ENCODE measurements around the gene PGAM2. TPM values are rescaled to one million over a fixed set of nuclear protein-coding genes. Genes with fewer than 3 reads are reported as not detected.

The PGAM2 gene
- total RNA-seq, 2 donors from 2014 or later, result 2.4 TPM; not detected in 1

DNA sequence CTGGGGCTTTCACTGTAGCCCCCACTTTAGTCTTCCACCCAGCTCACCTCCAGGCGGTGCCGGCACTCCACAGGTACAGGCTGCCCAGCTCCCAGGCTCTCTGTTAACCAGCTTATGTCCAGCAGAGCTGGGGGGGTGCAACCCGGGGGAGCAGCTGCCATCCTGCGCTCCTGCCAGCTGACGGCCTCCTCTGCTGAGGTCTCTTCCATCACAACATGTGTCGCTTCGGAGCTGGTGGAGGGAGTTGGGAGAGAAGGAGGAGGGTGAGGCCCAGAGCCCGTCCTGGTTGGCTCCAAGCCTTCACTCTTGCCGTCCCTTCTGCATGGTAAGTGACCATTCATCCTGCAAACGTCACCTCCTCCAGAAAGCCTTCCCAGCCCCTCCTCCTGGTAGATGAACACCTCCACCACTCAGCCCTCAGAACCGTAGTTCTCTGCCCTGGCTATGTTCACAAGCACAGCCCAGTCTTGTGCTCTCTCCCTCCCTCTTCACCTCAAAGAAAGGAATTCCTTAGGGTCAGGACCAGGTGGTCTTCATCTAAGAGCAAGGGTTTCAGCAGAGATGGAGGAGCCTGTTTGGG, 15.4 kb upstream of the PGAM2 start:
- no peak for ATAC-seq (replicated peaks)
- Mint-ChIP-seq H3K27me3 (no peaks in the 10 kb centered on the region), H3K36me3 (ENCODE audit: low read depth) (peaks cover 60% of the 10 kb centered on the region), H3K4me3 (peak overlapping the region; percentile 86), H3K27ac (peak overlapping the region; percentile 93), H3K4me1 (peaks cover 21% of the 10 kb centered on the region), H3K9me3 (no peaks in the 10 kb centered on the region)

DNA sequence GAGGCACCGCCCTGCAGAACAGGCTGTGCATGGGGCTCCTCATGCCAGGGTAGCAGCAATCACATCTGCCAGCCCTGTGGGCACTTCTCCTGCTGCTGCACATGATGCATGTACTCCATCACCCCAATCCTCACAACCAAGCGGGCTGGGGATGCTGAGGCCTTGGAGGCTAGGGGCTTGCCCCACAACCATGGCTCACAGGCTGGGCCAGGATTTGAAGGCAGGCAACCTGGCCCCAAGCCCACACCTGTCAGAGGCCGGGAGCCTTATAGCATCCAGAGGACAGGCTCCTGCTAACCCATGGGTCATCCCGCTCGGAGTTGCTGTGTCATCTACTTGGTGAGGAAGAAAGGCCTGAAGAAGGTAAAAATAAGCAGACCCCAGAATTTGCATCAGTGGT, 14.8 kb upstream of the PGAM2 start:
- no peak for ATAC-seq (replicated peaks)
- Mint-ChIP-seq H3K27me3 (no peaks in the 10 kb centered on the region), H3K4me3 (peak overlapping the region; percentile 86), H3K27ac (no peak overlapping the region), H3K36me3 (ENCODE audit: low read depth) (peaks cover 67% of the 10 kb centered on the region), H3K9me3 (no peaks in the 10 kb centered on the region), H3K4me1 (peaks cover 21% of the 10 kb centered on the region)

DNA sequence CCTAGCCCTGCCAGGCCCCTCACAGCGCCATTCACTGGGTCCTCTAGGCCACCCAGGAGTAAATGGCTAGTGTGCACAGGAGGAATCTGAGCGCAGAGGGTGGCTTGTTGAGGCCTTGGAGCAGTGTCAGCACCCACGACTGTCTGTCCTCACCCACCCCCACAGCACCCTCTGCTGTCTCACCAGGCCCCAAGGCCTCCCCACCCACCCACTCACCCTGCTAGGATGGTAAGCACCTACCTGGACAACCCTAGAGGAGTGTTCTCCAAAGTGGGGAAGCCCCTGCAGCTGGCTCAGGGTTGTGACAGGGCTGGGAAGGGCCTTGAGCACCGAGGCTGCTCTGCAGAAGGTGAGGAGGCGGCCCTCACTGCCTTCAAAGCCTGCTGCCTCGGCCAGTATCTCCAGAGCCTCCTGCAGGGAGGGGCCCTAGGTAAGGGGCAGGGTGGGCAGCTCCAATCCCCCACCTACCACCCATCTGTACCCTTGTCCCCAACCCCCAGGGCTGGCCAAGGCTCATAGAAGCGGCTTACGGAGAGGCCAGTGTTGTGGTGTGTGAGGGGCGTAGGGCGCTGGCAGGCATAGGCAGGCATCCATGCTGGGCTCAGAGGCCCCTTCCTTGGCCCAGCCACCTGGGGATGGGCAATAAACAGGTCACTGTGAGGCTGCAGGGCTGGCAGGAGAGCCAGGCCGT, 14.1 kb upstream of the PGAM2 start:
- no peak for ATAC-seq (replicated peaks)
- no peaks in the 10 kb centered on the region for H3K9me3 Mint-ChIP-seq
- peaks cover 21% of the 10 kb centered on the region for H3K4me1 Mint-ChIP-seq
- H3K27me3 Mint-ChIP-seq, result no peaks in the 10 kb centered on the region
- no peak overlapping the region for H3K4me3 Mint-ChIP-seq
- H3K36me3 Mint-ChIP-seq (ENCODE audit: low read depth), result peaks cover 73% of the 10 kb centered on the region
- H3K27ac Mint-ChIP-seq, result no peak overlapping the region

DNA sequence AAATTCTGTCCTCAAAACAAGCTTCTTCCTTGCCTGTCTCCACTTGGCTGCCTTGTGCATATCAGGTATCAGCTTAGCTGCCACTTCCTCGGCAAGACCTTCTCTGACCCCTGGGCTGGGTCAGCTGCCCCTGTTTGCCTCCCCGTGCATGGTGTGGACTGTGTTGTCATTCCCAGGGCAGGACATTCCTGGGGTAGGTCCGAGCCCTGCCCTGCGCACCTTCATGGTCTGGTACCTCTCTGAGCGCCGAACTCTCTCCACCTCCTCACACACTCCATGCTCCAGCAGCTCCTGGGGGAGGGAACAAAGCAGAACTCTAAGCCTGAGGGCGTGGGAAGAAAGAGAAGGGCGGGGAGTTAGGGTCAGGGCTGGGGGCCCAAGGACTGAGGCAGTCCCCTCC, 13.2 kb upstream of the PGAM2 start:
- no peaks in the 10 kb centered on the region for H3K9me3 Mint-ChIP-seq
- H3K27me3 Mint-ChIP-seq, result no peaks in the 10 kb centered on the region
- H3K27ac Mint-ChIP-seq, result no peak overlapping the region
- no peak overlapping the region for H3K4me3 Mint-ChIP-seq
- peaks cover 17% of the 10 kb centered on the region for H3K4me1 Mint-ChIP-seq
- no peak for ATAC-seq (replicated peaks)
- H3K36me3 Mint-ChIP-seq (ENCODE audit: low read depth), result peaks cover 82% of the 10 kb centered on the region

DNA sequence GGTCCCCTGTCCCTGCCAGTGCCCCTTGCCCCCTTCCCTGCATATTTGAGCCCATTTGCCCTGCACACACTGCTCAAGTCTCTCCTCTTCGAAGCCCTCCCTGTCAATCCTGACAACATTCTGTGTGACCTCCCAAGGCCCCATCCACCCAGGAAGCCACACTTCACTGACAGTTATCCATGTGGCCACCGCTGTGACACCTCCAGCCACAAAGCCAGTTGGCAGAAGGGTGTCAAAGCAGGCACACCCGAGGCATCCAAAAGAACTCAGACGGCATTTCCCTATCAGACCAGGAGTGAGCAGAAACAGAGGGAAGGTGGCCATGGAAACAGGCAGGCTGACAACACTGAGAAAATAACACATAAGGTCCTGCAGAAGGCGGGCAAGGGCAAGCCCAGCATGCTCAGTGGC, 12.3 kb upstream of the PGAM2 start:
- Mint-ChIP-seq H3K27ac (peak overlapping the region; percentile 88), H3K9me3 (no peaks in the 10 kb centered on the region), H3K27me3 (no peaks in the 10 kb centered on the region), H3K4me1 (peaks cover 17% of the 10 kb centered on the region), H3K4me3 (no peak overlapping the region), H3K36me3 (ENCODE audit: low read depth) (peaks cover 91% of the 10 kb centered on the region)
- ATAC-seq (replicated peaks), result no peak

DNA sequence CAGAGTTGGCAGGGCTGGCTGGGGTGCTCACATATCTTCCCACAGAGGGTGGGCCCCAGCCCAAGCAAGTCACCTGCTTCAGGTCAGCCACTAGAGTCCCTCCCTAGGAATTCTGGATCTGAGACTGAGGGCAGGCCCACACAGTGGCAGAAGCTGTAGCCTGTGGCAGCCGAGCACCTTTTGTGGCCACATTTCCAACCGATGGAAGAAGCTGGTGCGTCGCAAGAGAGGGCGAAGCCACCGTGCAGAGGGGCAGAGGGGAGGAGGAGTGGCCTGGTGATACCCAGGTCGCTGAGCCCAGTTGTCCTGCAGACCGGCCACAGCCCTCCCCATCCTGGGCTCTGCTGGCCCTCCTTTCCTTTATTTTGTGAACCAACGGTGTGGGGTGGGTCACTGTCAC, 11.7 kb upstream of the PGAM2 start:
- H3K4me1 Mint-ChIP-seq, result peaks cover 19% of the 10 kb centered on the region
- no peak overlapping the region for H3K4me3 Mint-ChIP-seq
- peak overlapping the region; percentile 88 for H3K27ac Mint-ChIP-seq
- no peaks in the 10 kb centered on the region for H3K27me3 Mint-ChIP-seq
- ATAC-seq (replicated peaks), result no peak
- H3K9me3 Mint-ChIP-seq, result no peaks in the 10 kb centered on the region
- peaks cover 93% of the 10 kb centered on the region for H3K36me3 Mint-ChIP-seq (ENCODE audit: low read depth)

DNA sequence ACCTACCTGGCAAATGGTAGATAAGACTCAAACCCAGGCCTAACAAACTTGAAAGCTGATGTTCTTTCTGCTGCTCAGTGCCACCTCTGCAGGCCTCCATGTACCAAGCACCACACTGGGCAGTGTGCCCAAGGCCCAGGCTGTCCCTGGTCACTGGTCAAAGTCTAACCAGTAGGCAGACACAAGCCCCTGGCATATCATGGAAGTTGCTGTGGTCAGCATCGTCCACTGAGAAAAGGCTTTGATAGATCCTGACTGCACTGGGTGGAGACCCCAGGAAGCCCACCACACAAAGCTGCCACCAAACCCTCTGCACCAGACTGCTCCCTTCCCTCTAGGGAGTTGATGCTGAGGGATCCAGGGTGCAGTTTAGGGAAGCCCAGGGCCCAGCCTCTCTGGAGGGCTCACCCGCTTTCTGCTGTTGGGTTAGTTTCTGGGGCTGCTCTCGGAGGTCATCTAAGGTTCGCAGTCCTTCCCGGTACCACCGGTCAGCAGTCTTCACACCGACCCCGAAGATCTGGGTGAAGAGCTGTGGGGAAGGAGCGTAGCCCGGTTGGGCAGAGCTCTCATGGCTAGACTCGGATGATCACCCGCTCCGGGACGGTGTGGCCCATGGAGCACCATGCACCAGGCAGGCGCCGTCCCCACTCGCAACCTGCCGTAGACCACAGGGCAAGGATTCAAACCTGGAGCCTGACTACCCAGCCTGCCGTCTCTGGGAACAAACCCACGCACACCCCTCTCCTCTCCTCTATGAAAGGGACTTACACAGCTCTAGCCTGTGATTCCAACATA, 10.9 kb upstream of the PGAM2 start:
- H3K36me3 Mint-ChIP-seq (ENCODE audit: low read depth), result peaks cover 91% of the 10 kb centered on the region
- no peak for ATAC-seq (replicated peaks)
- H3K4me3 Mint-ChIP-seq, result no peak overlapping the region
- H3K9me3 Mint-ChIP-seq, result no peaks in the 10 kb centered on the region
- H3K27me3 Mint-ChIP-seq, result no peaks in the 10 kb centered on the region
- H3K4me1 Mint-ChIP-seq, result peaks cover 17% of the 10 kb centered on the region
- H3K27ac Mint-ChIP-seq, result no peak overlapping the region

DNA sequence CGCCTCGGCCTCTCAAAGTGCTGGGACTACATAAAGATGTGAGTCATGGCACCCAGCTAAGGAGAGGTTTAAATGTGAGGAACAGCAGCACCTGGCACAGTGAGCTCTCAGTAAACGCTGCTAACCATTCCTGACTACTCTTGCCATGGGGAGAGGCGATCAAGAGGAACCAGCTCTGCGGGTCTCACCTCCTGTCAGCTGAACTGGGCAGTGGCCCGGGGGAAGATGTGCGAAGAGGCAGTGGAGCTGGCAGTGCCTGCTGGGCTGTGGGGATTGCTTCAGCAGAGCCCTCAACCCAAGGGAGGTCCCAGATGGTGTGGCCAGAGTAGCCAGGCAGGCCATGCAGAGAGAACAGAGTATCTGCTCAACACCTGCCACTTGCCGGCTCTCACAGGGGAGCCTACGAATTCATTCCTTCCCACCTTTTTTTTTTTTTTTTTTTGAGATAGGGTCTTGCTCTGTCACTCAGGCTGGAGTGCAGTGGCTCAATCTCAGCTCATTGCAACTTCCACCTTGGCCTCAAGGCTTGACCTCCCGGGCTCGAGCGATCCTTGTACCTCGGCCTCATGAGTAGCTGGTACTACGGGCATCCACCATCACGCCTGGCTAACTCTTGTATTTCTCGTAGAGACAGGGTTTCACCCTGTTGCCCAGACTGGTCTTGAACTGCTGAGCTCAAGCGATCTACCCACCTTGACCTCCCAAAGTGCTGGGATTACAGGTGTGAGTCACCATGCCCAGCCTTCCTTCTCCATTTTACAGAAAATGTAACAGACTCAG, 10.1 kb upstream of the PGAM2 start:
- Mint-ChIP-seq H3K27me3 (no peaks in the 10 kb centered on the region), H3K4me3 (no peak overlapping the region), H3K4me1 (peaks cover 11% of the 10 kb centered on the region), H3K9me3 (no peaks in the 10 kb centered on the region), H3K36me3 (ENCODE audit: low read depth) (peaks cover 83% of the 10 kb centered on the region), H3K27ac (no peak overlapping the region)
- no peak for ATAC-seq (replicated peaks)

DNA sequence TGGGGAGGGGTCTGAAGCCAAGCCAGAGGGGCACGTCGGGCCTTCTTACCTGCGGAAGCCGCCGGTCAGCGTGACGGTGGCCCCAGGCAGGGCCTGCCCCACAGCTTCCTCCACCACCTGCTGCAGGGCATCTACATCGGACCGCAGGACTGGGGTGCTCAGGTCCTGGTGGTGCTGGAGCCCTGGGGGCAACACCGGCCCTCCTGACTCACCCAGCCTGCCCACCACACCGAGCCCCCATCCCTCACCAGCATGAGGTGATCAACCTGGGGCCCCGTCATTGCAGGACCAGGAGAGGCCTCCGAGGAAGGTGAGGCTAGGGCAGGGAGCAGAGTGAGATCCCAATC, 9.0 kb upstream of the PGAM2 start:
- Mint-ChIP-seq H3K27ac (no peak overlapping the region), H3K4me1 (peaks cover 11% of the 10 kb centered on the region), H3K9me3 (no peaks in the 10 kb centered on the region), H3K36me3 (ENCODE audit: low read depth) (peaks cover 73% of the 10 kb centered on the region), H3K27me3 (no peaks in the 10 kb centered on the region), H3K4me3 (no peak overlapping the region)
- no peak for ATAC-seq (replicated peaks)

DNA sequence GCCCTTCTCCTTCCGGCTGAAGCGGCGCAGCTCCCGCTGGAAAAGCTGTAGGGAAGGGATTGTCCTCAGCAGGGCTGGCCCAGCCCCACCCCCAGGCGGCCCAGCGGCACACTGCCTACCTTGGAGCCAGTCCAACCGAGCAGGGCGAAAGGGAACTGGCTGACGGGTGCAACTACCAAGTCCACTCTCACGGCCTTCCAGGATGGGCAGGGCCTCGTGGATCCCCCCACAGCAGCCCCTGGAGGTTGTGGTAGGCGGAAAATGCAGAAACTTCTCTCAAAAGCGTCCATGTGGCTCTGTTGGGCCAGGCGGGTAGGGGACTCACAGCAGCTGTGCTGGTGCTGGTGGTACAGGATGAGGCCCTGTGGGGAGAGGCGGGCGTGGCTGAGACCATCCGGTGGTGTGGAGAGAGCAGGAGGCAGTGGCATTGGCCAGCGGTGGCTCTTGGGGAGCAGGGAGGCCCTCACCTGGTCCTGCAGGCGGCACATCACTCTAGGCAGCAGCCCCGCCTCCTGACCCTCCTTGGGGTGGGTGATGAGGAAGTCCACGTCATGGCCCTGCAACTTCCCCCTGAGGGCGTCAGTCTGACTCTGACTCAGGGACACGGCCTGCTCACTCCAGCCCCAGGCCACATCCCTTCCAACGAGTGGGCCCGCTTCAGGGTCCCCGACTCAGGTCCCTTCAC, 8.4 kb upstream of the PGAM2 start:
- Mint-ChIP-seq H3K4me3 (no peak overlapping the region), H3K27me3 (no peaks in the 10 kb centered on the region), H3K36me3 (ENCODE audit: low read depth) (peaks cover 69% of the 10 kb centered on the region), H3K27ac (no peak overlapping the region), H3K4me1 (peaks cover 13% of the 10 kb centered on the region), H3K9me3 (no peaks in the 10 kb centered on the region)
- peak; percentile 86 for ATAC-seq (replicated peaks)

DNA sequence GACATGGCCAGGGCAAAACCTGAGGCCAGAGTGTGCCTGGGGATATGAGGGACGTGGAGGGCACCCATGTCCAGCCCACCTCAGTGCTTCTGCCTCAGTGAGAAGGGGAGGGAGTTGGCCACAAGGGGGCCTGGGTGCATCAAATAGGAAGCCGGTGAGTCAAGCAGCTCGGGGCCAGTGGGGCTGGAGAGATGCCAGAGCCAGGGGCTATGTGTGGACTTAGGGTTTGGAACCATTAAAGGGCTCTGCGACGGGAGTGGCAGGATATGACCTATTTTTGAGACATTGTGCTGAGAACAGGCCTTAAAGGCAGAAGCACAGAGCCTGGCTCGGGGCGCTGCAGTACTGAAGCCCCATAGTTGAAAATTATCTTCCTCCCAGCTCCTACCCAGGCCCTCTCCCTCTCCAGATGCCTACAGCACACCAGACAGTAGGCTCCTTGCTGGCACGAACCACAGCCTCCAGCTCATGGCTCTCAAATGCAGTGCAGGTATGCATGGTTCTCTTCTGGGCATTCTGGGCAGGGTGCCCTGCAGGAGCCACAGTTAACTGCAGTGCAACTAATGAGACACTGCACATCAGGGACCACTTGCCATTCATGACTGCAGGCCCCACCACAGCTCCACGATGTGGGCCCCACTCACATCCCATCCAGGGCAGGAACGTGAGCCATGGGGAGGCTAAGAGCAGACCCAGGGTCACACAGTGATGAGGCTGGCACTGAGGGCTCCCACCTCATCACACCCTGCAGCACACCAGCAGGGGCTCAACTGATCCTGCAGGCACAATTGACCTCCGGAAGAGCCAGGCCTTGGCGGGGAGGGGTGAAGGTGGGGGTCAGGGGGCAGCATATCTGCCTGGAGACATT, 7.2 kb upstream of the PGAM2 start:
- ATAC-seq (replicated peaks), result peak; percentile 46
- no peak overlapping the region for H3K27ac Mint-ChIP-seq
- no peak overlapping the region for H3K4me3 Mint-ChIP-seq

DNA sequence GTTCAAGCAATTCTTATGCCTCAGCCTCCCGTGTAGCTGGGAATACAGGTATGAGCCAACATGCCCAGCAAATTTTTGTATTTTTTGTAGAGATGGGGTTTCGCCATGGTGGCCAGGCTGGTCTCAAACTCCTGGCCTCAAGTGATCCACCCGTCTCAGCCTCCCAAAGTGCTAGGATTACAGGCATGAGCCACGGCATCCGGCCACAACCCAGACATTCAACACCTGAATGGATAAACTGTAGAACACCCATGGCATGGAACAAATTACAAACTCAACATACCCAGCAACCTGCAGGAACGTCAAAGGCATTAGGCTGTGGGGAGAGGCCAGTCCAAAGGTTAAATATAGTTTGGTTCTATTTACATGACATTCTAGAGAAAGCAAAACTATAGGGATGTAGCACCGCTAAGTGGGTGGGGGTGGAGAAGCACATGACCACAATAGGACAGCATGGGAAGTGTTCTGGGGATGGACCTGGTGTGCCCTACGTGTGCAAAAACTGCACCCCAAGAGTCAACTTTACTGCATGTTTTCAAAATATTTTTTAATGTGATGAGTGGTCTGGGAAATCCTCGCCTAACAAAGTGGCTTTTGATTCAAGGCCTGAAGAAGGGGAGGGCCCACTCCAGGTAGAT, 6.5 kb upstream of the PGAM2 start:
- H3K4me3 Mint-ChIP-seq, result no peak overlapping the region
- H3K27ac Mint-ChIP-seq, result no peak overlapping the region
- H3K4me1 Mint-ChIP-seq, result peaks cover 18% of the 10 kb centered on the region
- H3K27me3 Mint-ChIP-seq, result no peaks in the 10 kb centered on the region
- H3K36me3 Mint-ChIP-seq (ENCODE audit: low read depth), result peaks cover 50% of the 10 kb centered on the region
- ATAC-seq (replicated peaks), result no peak
- H3K9me3 Mint-ChIP-seq, result no peaks in the 10 kb centered on the region

More for the DNA sequence above, 7.2 kb upstream of the PGAM2 start:
- H3K36me3 Mint-ChIP-seq (ENCODE audit: low read depth), result peaks cover 57% of the 10 kb centered on the region
- no peaks in the 10 kb centered on the region for H3K9me3 Mint-ChIP-seq
- peaks cover 18% of the 10 kb centered on the region for H3K4me1 Mint-ChIP-seq
- H3K27me3 Mint-ChIP-seq, result no peaks in the 10 kb centered on the region

DNA sequence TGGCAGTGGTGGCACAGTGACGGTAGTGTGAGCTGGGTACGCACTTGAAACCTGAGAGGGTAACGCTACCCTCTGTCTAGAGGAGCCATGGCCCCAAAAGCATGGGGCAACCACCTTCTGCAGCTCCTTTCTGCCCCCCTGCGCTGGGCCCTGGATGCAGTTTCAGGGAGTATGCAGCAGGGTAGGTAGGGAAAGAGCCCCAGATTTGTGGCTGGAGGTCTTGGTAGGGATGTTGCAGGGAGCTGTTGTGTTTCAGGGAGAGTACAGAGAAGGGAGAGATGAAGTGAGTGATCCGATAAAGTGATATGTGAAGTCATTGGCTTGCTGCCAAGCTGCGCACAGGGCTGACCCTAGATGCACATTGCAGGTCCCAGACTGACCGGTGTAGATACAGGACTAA, 2.7 kb upstream of the PGAM2 start:
- peaks cover 20% of the 10 kb centered on the region for H3K4me1 Mint-ChIP-seq

More for the DNA sequence above, 2.7 kb upstream of the PGAM2 start:
- Mint-ChIP-seq H3K36me3 (ENCODE audit: low read depth) (peaks cover 12% of the 10 kb centered on the region), H3K4me3 (no peak overlapping the region), H3K9me3 (no peaks in the 10 kb centered on the region), H3K27me3 (no peaks in the 10 kb centered on the region), H3K27ac (peak overlapping the region; percentile 73)
- ATAC-seq (replicated peaks), result no peak

Measured in activated T-helper 17 cell treated with anti-CD3 and anti-CD28 coated beads, Interleukin-2, amount 50 U/mL, for 72 hours (primary cell).